Smooth muscle cell (in vitro differentiated cells): ENCODE results near the gene IL1RL1. TPM values are rescaled to one million over a fixed set of nuclear protein-coding genes. Genes with fewer than 3 reads are reported as not detected.

ENCODE experiments used
- DNase-seq: peaks from one replicate; lab custom pipeline; 2025; ENCODE audit not compliant: unreplicated experiment; lab: John Stamatoyannopoulos, UW
- H2AFZ ChIP-seq: fragments of 200-600 bp; sonication (generic); 2 replicates; pipeline ENCODE4 v1.6.0; 2016; ENCODE audit warnings: antibody characterized with exemption, low read depth, mild to moderate bottlenecking
- H3F3A ChIP-seq: fragments of 200-600 bp; sonication (generic); 2 replicates; pipeline ENCODE4 v1.6.0; 2017; ENCODE audit warnings: antibody characterized with exemption, low read depth
- H3K27ac ChIP-seq: fragments of 200-600 bp; sonication (generic); 2 replicates; pipeline ENCODE4 v1.5.1; 2016; ENCODE audit warnings: low read depth, mild to moderate bottlenecking
- H3K27me3 ChIP-seq: fragments of 200-600 bp; sonication (generic); 2 replicates; pipeline ENCODE4 v1.6.1; 2016; ENCODE audit warnings: low read depth, mild to moderate bottlenecking
- H3K36me3 ChIP-seq: fragments of 200-600 bp; sonication (generic); 2 replicates; pipeline ENCODE4 v1.5.1; 2016; ENCODE audit warnings: low read depth
- H3K4me1 ChIP-seq: fragments of 200-600 bp; sonication (generic); 2 replicates; pipeline ENCODE4 v1.5.1; 2016; ENCODE audit warnings: low read depth
- H3K4me2 ChIP-seq: fragments of 200-600 bp; sonication (generic); 2 replicates; pipeline ENCODE4 v1.6.0; 2016; ENCODE audit warnings: mild to moderate bottlenecking
- H3K4me3 ChIP-seq: fragments of 200-600 bp; sonication (generic); 2 replicates; pipeline ENCODE4 v1.5.1; 2016; ENCODE audit warnings: mild to moderate bottlenecking
- H3K79me2 ChIP-seq: fragments of 200-600 bp; sonication (generic); 2 replicates; pipeline ENCODE4 v1.6.0; 2016; ENCODE audit warnings: low read depth, mild to moderate bottlenecking
- H3K9ac ChIP-seq: fragments of 200-600 bp; sonication (generic); 2 replicates; pipeline ENCODE4 v1.6.0; 2016; ENCODE audit warnings: low read depth
- H3K9me3 ChIP-seq: fragments of 200-600 bp; sonication (generic); replicated peaks from 2 replicates; pipeline ENCODE4 v1.5.1; 2016; ENCODE audit warnings: low read depth
- H4K20me1 ChIP-seq: fragments of 200-600 bp; sonication (generic); 2 replicates; pipeline ENCODE4 v1.6.0; 2016; ENCODE audit warnings: low read depth
- WGBS: methylation state at CpG from one replicate; pipeline ENCODE4 v1.1.7; 2016; ENCODE audit warnings: low lambda C conversion rate; 5-methylcytosine and 5-hydroxymethylcytosine counted together
- polyA plus RNA-seq: library from polyadenylated mRNA; unstranded; fragments of >200 nt; fragmentation: Nextera tagmentation; extraction: Ambion mirVana; gene quantifications from 2 replicates; pipeline ENCODE4 v1.2.1, GENCODE V29; 2016
- total RNA-seq: library from RNA; depleted of rRNA; stranded (reverse); fragments of >200 nt; gene quantifications from 2 replicates; pipeline ENCODE4 v1.2.3, GENCODE V29; 2014
- TF ChIP-seq, protein P1 (sequence below): fragments of 200-600 bp; sonication (generic); IDR thresholded peaks from 2 replicates; pipeline ENCODE4 v1.5.1; 2017; ENCODE audit warnings: borderline replicate concordance, mild to moderate bottlenecking, antibody characterized with exemption; ENCODE audit not compliant: insufficient read depth, poor library complexity, severe bottlenecking

Gene IL1RL1
- total and polyA plus RNA-seq, 2 experiments from 2014 or later = 1.6 to 1.8 TPM

DNA sequence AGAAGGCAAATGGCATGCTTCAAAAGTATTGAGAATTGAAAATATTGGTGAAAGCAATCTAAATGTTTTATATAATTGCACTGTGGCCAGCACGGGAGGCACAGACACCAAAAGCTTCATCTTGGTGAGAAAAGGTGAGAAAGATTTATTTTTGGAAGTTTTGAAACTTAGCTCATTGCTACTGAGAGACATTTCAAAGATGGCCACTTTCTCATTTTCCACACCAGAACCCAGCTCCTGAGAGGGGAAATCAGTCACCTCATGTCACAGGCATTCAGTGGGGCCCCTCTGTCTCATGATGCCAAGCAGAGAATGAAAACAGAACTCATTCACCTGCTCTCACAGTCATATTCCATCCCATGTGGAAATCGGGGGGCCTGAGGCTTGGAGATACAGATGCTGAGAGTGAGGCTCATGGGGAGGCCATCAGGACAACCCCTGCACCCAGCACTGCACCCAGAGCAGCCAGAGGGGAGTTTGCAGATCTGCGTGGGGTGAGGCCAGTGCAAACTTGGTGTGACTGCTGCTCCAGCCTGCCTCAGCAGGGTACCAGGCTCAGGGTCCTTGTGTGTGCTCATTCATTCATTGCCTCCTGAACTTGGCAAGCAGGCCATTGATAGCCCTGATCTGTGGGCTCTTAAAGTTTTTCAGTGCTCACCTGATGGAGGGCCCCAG lies 75.6 kb downstream of the IL1RL1 start:
- no peaks in the 10 kb centered on the region for H3K36me3 ChIP-seq

DNA sequence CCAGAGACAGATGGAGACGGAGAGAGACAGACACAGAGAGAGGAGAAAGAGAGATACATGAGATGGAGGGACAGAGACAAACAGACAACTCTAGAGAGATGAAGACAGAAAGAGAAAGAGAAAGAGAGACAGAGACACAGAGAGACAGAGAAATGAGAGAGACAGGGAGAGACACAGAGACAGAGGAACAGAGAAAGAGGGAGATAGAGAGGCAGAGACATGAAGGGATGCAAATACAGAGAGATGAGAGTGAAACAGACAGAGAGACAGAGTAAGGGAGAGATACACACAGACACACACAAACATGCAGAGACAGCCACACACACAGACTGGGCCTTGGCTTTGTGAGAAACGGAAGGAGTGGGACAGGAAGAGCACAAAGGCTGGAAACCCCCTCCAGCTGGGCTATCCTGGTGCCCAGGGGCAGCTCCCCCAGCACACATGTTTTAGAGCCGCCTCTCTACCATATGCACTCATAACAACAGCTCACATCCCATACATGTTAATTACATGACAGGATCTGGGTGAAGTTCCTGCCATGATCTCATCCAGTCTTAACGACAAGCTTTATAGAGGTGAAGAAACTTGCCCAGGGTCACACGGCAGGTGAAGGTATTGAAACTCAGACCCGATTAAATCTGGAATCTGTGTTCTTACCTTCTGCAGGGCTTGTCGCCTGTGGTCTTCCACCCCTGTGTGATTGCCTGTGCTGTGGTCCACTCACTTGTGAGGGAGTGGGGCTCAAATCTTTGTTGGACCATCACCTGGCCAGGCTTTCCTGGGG lies 76.6 kb downstream of the IL1RL1 start:
- peaks cover 5% of the 10 kb centered on the region for H3K9me3 ChIP-seq
- no peaks in the 10 kb centered on the region for H3K36me3 ChIP-seq
- H3K79me2 ChIP-seq = no peaks in the 10 kb centered on the region
- no peaks in the 10 kb centered on the region for H3K27me3 ChIP-seq
- H3K27ac ChIP-seq = no peak overlapping the region
- no peaks in the 10 kb centered on the region for H4K20me1 ChIP-seq
- 92% methylated on average over 7 of the region's 7 CpGs for WGBS
- H3K4me1 ChIP-seq = no peaks in the 10 kb centered on the region
- H3K9ac ChIP-seq = no peak overlapping the region
- H3K4me2 ChIP-seq = no peak overlapping the region
- H2AFZ ChIP-seq = no peak overlapping the region
- no peak for DNase-seq
- TF ChIP-seq, protein P1, sequence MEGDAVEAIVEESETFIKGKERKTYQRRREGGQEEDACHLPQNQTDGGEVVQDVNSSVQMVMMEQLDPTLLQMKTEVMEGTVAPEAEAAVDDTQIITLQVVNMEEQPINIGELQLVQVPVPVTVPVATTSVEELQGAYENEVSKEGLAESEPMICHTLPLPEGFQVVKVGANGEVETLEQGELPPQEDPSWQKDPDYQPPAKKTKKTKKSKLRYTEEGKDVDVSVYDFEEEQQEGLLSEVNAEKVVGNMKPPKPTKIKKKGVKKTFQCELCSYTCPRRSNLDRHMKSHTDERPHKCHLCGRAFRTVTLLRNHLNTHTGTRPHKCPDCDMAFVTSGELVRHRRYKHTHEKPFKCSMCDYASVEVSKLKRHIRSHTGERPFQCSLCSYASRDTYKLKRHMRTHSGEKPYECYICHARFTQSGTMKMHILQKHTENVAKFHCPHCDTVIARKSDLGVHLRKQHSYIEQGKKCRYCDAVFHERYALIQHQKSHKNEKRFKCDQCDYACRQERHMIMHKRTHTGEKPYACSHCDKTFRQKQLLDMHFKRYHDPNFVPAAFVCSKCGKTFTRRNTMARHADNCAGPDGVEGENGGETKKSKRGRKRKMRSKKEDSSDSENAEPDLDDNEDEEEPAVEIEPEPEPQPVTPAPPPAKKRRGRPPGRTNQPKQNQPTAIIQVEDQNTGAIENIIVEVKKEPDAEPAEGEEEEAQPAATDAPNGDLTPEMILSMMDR = no peak
- no peak overlapping the region for H3K4me3 ChIP-seq
- H3F3A ChIP-seq = no peaks in the 10 kb centered on the region

More for the DNA sequence above, 75.6 kb downstream of the IL1RL1 start:
- WGBS = 82% methylated on average over 3 of the region's 3 CpGs
- Histone ChIP-seq H3K27ac (no peak overlapping the region), H3K9ac (no peak overlapping the region), H3K27me3 (no peaks in the 10 kb centered on the region), H3K9me3 (peaks cover 5% of the 10 kb centered on the region), H3K4me1 (no peaks in the 10 kb centered on the region), H3K4me3 (no peak overlapping the region), H3F3A (no peaks in the 10 kb centered on the region), H3K4me2 (no peak overlapping the region), H3K79me2 (no peaks in the 10 kb centered on the region), H2AFZ (no peak overlapping the region), H4K20me1 (no peaks in the 10 kb centered on the region)
- no peak for DNase-seq
- TF ChIP-seq, protein P1 = no peak

DNA sequence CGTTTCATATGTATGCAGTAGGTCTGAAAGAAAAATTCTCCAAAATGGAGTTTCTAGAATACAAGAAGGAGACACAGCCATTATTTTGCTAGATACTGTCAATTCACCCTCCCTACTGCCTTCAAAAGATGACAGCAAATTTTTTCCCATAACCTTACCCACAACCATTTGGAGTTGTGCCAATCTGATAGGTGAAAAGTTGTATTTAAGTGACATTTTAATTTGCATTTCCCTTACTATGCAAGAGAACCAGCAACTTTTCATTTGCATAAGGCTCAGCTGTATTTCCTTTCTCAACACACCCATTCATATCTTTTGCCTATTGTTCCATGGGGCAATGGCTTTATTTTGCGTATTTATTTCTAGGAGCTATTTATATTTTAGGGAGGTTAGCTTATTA lies 80.2 kb downstream of the IL1RL1 start:
- Histone ChIP-seq H4K20me1 (no peaks in the 10 kb centered on the region), H3K27me3 (no peaks in the 10 kb centered on the region), H3K4me1 (no peaks in the 10 kb centered on the region), H3K4me3 (no peak overlapping the region), H3F3A (no peaks in the 10 kb centered on the region), H3K36me3 (no peaks in the 10 kb centered on the region), H2AFZ (no peak overlapping the region), H3K27ac (no peak overlapping the region), H3K79me2 (no peaks in the 10 kb centered on the region), H3K9me3 (no peaks in the 10 kb centered on the region), H3K4me2 (no peak overlapping the region), H3K9ac (no peak overlapping the region)
- WGBS = 96% methylated on average over 2 of the region's 2 CpGs
- DNase-seq = no peak
- TF ChIP-seq, protein P1 = no peak
